ENCODE results near the gene GPR132.
"Not testable (repeated sequence)": the region's sequence is repeated elsewhere in the genome, so short reads cannot be mapped to it uniquely, and the experiment has no call there.

Gene GPR132, protein sequence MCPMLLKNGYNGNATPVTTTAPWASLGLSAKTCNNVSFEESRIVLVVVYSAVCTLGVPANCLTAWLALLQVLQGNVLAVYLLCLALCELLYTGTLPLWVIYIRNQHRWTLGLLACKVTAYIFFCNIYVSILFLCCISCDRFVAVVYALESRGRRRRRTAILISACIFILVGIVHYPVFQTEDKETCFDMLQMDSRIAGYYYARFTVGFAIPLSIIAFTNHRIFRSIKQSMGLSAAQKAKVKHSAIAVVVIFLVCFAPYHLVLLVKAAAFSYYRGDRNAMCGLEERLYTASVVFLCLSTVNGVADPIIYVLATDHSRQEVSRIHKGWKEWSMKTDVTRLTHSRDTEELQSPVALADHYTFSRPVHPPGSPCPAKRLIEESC

DNA sequence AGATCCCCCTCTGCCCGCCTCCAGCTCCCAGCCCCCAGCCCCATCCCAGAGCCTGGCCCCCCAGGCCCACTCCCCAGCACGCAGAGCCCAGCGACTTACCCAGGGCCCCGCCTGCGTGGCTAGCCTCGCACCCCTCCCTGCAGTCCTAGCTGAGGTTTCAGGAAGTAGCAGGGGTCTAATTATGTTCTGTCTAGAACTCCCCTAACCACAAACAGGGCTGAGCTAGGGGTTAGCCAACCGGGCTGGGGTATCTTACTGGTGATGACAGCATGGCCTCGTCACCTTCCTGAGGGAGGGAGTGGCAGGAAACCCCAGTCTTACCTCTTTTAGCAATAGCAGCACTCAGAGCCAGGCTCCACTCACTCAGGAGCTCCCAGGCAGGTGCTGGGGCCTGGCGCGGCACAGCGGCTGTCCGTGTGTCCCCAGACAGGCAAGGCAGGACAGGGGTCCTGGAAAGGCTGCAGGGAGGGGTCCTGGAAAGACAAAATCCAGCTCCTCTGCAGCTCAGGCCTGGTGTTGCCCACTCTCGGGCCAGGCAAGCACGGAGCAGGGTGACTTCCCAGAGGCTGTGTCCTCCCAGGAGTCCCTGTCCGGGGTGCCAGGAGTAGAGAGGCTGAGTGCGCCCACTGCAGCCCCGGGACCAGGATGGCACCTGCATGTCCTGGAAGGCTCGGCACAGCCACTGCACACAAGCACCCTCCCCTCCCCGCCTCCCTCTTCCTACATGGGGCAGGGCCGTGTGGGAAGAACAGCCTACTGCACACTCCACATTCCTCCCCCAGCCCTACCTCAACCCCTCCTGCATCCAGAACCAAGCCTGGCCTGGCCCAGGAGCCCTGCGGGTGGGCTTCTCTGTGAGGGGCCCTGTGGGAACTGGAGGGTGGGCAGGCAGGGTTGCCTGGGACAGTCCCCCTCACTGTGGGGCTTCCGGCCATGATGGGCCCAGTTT is at the start of gene GPR132:
GPR132 (minus strand) TSS at position 151 of the 949 bp plus-strand sequence. CDS start 10,010 bp downstream, outside the sequence.
- H3K36me3 ChIP-seq (ENCODE audit: control insufficient read depth, insufficient read depth, low read length) = peaks cover 5% of the 10 kb centered on the region
- peak within 1 kb of the TSS; percentile 90 for H3K4me3 ChIP-seq (replicated peaks; ENCODE audit: low read depth, low read length)
- DNase-seq (ENCODE audit: extremely low read depth, insufficient read length) = peak; percentile 87
- TF ChIP-seq, protein P1, sequence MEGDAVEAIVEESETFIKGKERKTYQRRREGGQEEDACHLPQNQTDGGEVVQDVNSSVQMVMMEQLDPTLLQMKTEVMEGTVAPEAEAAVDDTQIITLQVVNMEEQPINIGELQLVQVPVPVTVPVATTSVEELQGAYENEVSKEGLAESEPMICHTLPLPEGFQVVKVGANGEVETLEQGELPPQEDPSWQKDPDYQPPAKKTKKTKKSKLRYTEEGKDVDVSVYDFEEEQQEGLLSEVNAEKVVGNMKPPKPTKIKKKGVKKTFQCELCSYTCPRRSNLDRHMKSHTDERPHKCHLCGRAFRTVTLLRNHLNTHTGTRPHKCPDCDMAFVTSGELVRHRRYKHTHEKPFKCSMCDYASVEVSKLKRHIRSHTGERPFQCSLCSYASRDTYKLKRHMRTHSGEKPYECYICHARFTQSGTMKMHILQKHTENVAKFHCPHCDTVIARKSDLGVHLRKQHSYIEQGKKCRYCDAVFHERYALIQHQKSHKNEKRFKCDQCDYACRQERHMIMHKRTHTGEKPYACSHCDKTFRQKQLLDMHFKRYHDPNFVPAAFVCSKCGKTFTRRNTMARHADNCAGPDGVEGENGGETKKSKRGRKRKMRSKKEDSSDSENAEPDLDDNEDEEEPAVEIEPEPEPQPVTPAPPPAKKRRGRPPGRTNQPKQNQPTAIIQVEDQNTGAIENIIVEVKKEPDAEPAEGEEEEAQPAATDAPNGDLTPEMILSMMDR (IDR thresholded peaks at IDR 0.05; ENCODE audit: insufficient read depth, low read length, poor library complexity, severe bottlenecking) = no peak
- H3K27me3 ChIP-seq (replicated peaks; ENCODE audit: control insufficient read depth, insufficient read depth, low read length) = no peaks in the 10 kb centered on the region

DNA sequence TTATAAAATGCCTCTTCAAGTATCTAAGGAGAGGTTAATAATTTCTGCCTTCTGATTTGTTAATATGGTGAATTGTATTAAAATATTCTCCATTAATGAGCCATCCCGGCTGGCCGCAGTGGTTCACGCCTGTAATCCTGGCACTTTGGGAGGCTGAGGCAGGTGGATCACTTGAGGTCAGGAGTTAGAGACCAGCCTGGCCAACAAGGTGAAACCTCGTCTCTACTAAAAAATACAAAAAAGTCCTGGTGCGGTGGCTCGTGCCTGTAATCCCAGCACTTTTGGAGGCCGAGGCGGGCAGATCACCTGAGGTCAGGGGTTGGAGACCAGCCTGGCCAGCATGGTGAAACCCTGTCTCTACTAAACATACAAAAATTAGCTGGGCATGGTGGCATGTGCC is 44.0 kb upstream of the GPR132 start:
- DNase-seq (ENCODE audit: extremely low read depth, insufficient read length) = not testable (repeated sequence)

DNA sequence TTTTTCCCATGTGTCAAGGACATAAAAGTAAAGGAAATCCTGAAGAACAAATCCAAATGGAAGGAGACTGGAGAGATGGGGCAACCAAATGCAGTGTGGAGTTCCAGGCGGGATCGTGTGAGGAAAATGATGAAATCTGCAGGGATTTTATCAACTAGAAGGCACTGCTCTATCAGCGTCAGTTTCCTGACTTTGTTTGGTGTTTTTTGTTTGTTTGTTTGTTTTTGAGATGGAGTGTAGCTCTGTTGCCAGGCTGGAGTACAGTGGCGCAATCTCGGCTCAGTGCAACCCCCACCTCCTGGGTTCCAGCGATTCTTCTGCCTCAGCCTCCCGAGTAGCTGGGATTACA is 43.3 kb upstream of the GPR132 start:
- no peaks in the 10 kb centered on the region for H3K36me3 ChIP-seq (ENCODE audit: control insufficient read depth, insufficient read depth, low read length)
- DNase-seq (ENCODE audit: extremely low read depth, insufficient read length) = no peak
- H3K27me3 ChIP-seq (replicated peaks; ENCODE audit: control insufficient read depth, insufficient read depth, low read length) = no peaks in the 10 kb centered on the region; the same call in 1 of the 2 replicates
- TF ChIP-seq, protein P1 (IDR thresholded peaks at IDR 0.05; ENCODE audit: insufficient read depth, low read length, poor library complexity, severe bottlenecking) = no peak
- no peak overlapping the region for H3K4me3 ChIP-seq (replicated peaks; ENCODE audit: low read depth, low read length)

More for the DNA sequence above, 44.0 kb upstream of the GPR132 start:
- H3K36me3 ChIP-seq (ENCODE audit: control insufficient read depth, insufficient read depth, low read length); H3K4me3 ChIP-seq (replicated peaks; ENCODE audit: low read depth, low read length); H3K27me3 ChIP-seq (replicated peaks; ENCODE audit: control insufficient read depth, insufficient read depth, low read length): not testable (repeated sequence)

DNA sequence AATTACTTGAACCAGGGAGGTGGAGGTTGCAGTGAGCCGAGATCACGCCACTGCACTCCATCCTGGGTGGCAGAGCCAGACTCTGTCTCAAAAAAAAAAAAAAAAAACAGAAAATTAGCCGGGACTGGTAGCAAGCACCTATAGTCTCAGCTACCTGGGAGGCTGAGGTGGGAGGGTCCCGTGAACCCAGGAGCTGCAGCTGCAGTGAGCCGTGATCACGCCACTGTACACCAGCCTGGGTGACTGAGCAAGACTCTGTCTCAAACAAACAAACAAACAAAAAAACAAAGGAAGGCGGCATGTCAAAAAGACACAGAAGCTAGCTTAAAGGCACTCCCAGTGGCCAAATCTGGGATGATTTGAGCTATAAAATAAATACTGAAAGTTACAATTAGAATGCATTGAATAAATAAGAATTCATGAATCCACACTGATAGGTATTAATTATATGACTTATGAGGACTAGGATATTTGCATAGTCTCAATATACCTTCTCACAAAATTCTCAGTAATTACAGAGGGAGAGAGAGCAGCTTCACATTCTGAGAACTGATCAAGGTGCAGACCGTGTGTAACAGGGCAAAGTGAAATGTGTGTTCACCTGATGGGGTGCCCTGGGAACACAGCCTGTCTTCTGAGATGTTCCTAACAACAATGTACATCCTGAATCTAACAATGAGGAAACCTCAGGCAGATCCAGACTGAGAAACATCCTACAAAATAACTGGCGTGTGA is 42.7 kb upstream of the GPR132 start:
- no peaks in the 10 kb centered on the region for H3K36me3 ChIP-seq (ENCODE audit: control insufficient read depth, insufficient read depth, low read length)
- no peak overlapping the region for H3K4me3 ChIP-seq (replicated peaks; ENCODE audit: low read depth, low read length)
- DNase-seq (ENCODE audit: extremely low read depth, insufficient read length) = no peak
- no peaks in the 10 kb centered on the region; the same call in 1 of the 2 replicates for H3K27me3 ChIP-seq (replicated peaks; ENCODE audit: control insufficient read depth, insufficient read depth, low read length)
- TF ChIP-seq, protein P1 (IDR thresholded peaks at IDR 0.05; ENCODE audit: insufficient read depth, low read length, poor library complexity, severe bottlenecking) = no peak

DNA sequence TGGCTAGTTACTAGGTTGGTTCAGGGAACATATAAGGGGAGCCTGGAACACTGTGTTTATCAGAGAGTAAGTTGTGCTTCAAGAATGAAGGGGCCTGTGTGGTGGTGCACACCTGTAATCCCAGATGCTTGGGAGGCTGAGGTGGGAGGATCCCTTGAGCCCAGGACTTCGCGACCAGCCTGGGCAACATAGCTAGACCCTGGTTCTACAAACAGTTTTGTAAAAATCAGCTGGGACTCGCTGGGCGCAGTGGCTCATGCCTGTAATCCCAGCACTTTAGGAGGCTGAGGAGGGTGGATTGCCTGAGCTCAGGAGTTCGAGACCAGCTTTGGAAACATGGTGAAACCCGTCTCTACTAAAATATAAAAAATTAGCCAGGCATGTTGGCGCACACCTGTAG is 42.1 kb upstream of the GPR132 start:
- TF ChIP-seq, protein P1 (IDR thresholded peaks at IDR 0.05; ENCODE audit: insufficient read depth, low read length, poor library complexity, severe bottlenecking) = no peak
- H3K27me3 ChIP-seq (replicated peaks; ENCODE audit: control insufficient read depth, insufficient read depth, low read length) = no peaks in the 10 kb centered on the region; the same call in 1 of the 2 replicates
- no peak for DNase-seq (ENCODE audit: extremely low read depth, insufficient read length)
- no peak overlapping the region for H3K4me3 ChIP-seq (replicated peaks; ENCODE audit: low read depth, low read length)
- no peaks in the 10 kb centered on the region for H3K36me3 ChIP-seq (ENCODE audit: control insufficient read depth, insufficient read depth, low read length)
